IPS DF 6.9 (cell line): ENCODE results near the gene OXCT2.

Source experiments
- DNase-seq: peaks from one replicate; pipeline ENCODE4 v3.0.0-alpha.2; 2013; ENCODE audit warnings: low read depth, low spot score
- H3K27ac ChIP-seq: one replicate; pipeline ENCODE4 v1.5.1; 2013; ENCODE audit warnings: low read length, control low read depth
- H3K27me3 ChIP-seq: 2 replicates; pipeline ENCODE4 v1.6.1; 2013; ENCODE audit warnings: mild to moderate bottlenecking, low read length; ENCODE audit not compliant: control insufficient read depth, insufficient read depth
- H3K36me3 ChIP-seq: 2 replicates; pipeline ENCODE4 v1.6.1; 2013; ENCODE audit warnings: low read length; ENCODE audit not compliant: control insufficient read depth, insufficient read depth
- H3K4me1 ChIP-seq: 2 replicates; pipeline ENCODE4 v1.6.1; 2013; ENCODE audit warnings: low read length; ENCODE audit not compliant: control insufficient read depth, insufficient read depth
- H3K4me3 ChIP-seq: 2 replicates; pipeline ENCODE4 v1.5.1; 2013; ENCODE audit warnings: mild to moderate bottlenecking, low read length
- H3K9me3 ChIP-seq: 2 replicates; pipeline ENCODE4 v1.6.1; 2013; ENCODE audit warnings: low read length, inconsistent platforms; ENCODE audit not compliant: control insufficient read depth, insufficient read depth
- WGBS: extraction: QIAGEN DNeasy Blood & Tissue Kit; methylation state at CpG from one replicate; pipeline ENCODE4 v1.1.7; 2013; ENCODE audit warnings: mixed read lengths, missing lambda C conversion rate; ENCODE audit not compliant: insufficient read length, insufficient coverage; 5-methylcytosine and 5-hydroxymethylcytosine counted together

OXCT2 gene

GRCh38 chr1:39733161-39733560, 38.0 kb downstream of the OXCT2 start:
- no peaks in the 10 kb centered on the region for H3K9me3 ChIP-seq
- no peaks in the 10 kb centered on the region for H3K36me3 ChIP-seq
- no peak overlapping the region for H3K4me3 ChIP-seq
- H3K27me3 ChIP-seq: peaks cover 23% of the 10 kb centered on the region
- H3K27ac ChIP-seq: no peak overlapping the region
- H3K4me1 ChIP-seq: peaks cover 2% of the 10 kb centered on the region
- DNase-seq: no peak
- WGBS: no CpG with 5 or more reads among the region's 7 CpGs

DNA sequence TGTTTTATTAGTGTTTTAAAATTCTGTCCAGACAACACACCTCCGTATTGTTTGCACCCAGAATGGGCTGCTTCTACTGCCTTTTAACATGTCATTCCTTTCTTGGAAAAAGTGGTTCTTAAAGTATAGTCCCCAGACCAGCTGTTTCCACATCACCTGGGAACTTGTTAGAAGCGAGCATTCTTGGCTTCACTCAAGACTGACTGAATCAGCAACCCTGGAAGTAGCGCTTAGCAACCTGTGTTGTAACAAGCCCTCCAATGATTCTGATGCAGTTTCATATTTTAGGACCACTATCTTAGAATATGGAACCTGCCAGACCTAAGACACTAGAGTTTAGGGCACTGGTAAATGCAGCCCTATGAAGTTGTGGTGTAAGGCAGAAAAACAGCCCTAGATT, 38.4 kb downstream of the OXCT2 start:
- no CpG with 5 or more reads among the region's 3 CpGs for WGBS
- Histone ChIP-seq H3K27me3 (peaks cover 27% of the 10 kb centered on the region), H3K36me3 (no peaks in the 10 kb centered on the region)

GRCh38 chr1:39729842-39730241, 41.3 kb downstream of the OXCT2 start:
- WGBS: no CpG with 5 or more reads among the region's 4 CpGs
- peaks cover 20% of the 10 kb centered on the region for H3K27me3 ChIP-seq

More for the DNA sequence above, 38.4 kb downstream of the OXCT2 start:
- peaks cover 2% of the 10 kb centered on the region for H3K4me1 ChIP-seq
- H3K9me3 ChIP-seq: no peaks in the 10 kb centered on the region
- DNase-seq: no peak
- no peak overlapping the region for H3K4me3 ChIP-seq
- no peak overlapping the region for H3K27ac ChIP-seq

DNA sequence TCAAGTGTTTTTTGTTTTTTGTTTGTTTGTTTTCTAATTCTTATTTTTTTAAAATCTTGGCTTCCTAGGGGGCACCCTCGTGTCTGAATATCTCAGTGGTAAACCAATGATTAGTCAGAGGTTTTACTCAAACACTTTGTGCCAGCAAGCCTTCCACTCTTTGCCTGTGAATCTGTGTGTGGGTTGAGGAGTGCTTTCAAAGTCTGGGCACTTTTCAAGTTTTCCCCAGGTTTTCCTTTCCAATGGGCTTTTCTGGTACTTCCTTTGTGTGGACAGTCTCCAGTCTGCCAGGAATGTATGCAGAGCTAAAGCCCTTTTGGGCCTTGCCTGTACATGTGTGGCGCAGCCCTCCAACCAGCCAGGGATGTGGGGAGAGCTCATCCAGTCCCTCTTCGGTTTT, 42.1 kb downstream of the OXCT2 start:
- H3K4me3 ChIP-seq: no peak overlapping the region
- no CpG with 5 or more reads among the region's 3 CpGs for WGBS
- no peaks in the 10 kb centered on the region for H3K36me3 ChIP-seq
- H3K4me1 ChIP-seq: no peaks in the 10 kb centered on the region
- DNase-seq: no peak
- H3K9me3 ChIP-seq: no peaks in the 10 kb centered on the region
- peaks cover 20% of the 10 kb centered on the region for H3K27me3 ChIP-seq
- no peak overlapping the region for H3K27ac ChIP-seq

More at GRCh38 chr1:39729842-39730241, 41.3 kb downstream of the OXCT2 start:
- H3K36me3 ChIP-seq: no peaks in the 10 kb centered on the region
- H3K4me3 ChIP-seq: no peak overlapping the region
- no peak for DNase-seq
- no peaks in the 10 kb centered on the region for H3K9me3 ChIP-seq
- H3K27ac ChIP-seq: no peak overlapping the region
- H3K4me1 ChIP-seq: no peaks in the 10 kb centered on the region

GRCh38 chr1:39727932-39728317, 43.2 kb downstream of the OXCT2 start:
- Histone ChIP-seq H3K27ac (no peak overlapping the region), H3K36me3 (no peaks in the 10 kb centered on the region), H3K4me1 (no peaks in the 10 kb centered on the region), H3K4me3 (no peak overlapping the region), H3K9me3 (no peaks in the 10 kb centered on the region), H3K27me3 (peaks cover 18% of the 10 kb centered on the region)
- no peak for DNase-seq
- no CpG with 5 or more reads among the region's 14 CpGs for WGBS

GRCh38 chr1:39727221-39727931, 43.8 kb downstream of the OXCT2 start:
- Histone ChIP-seq H3K9me3 (no peaks in the 10 kb centered on the region), H3K4me3 (no peak overlapping the region), H3K4me1 (no peaks in the 10 kb centered on the region), H3K36me3 (no peaks in the 10 kb centered on the region), H3K27ac (no peak overlapping the region), H3K27me3 (peaks cover 15% of the 10 kb centered on the region)
- no CpG with 5 or more reads among the region's 10 CpGs for WGBS
- no peak for DNase-seq

GRCh38 chr1:39726600-39726999, 44.5 kb downstream of the OXCT2 start:
- no CpG with 5 or more reads among the region's 3 CpGs for WGBS
- Histone ChIP-seq H3K9me3 (no peaks in the 10 kb centered on the region), H3K4me3 (no peak overlapping the region)

DNA sequence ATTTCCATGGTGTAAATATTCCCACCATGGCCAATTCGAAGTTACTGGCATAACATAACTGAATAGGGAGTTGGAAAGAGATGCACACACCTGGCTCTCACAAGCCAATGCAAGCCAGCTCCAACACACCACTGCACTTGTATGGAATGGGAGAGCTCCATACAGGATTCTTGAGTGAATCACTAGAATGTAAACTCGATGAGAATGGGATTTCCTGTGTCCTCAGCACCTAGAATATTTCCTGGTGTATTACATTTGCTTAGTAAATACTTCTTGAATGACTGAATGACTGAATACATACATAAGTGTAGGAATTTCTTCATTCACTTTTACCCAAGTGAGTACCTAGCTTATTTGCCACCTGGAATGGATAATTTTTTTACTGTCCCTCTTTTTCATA, 48.7 kb downstream of the OXCT2 start:
- WGBS: no CpG with 5 or more reads among the region's 2 CpGs
- peaks cover 19% of the 10 kb centered on the region; the same call in 1 of the 2 replicates for H3K27me3 ChIP-seq
- H3K4me3 ChIP-seq: no peak overlapping the region
- no peak for DNase-seq
- H3K4me1 ChIP-seq: no peaks in the 10 kb centered on the region
- H3K27ac ChIP-seq: no peak overlapping the region
- H3K9me3 ChIP-seq: no peaks in the 10 kb centered on the region
- H3K36me3 ChIP-seq: no peaks in the 10 kb centered on the region

More at GRCh38 chr1:39726600-39726999, 44.5 kb downstream of the OXCT2 start:
- Histone ChIP-seq H3K27me3 (peaks cover 15% of the 10 kb centered on the region), H3K36me3 (no peaks in the 10 kb centered on the region), H3K4me1 (no peaks in the 10 kb centered on the region), H3K27ac (no peak overlapping the region)
- DNase-seq: no peak

- DNase-seq: no peak
- Histone ChIP-seq H3K36me3 (no peaks in the 10 kb centered on the region), H3K27ac (no peak overlapping the region), H3K4me1 (no peaks in the 10 kb centered on the region), H3K4me3 (no peak overlapping the region), H3K27me3 (peaks cover 26% of the 10 kb centered on the region), H3K9me3 (no peaks in the 10 kb centered on the region)
Observed at GRCh38 chr1:39721664-39722063, 49.5 kb downstream of the OXCT2 start.

- H3K27ac ChIP-seq: no peak overlapping the region
- WGBS: no CpG with 5 or more reads among the region's 7 CpGs
- H3K27me3 ChIP-seq: peaks cover 30% of the 10 kb centered on the region
- H3K4me1 ChIP-seq: no peaks in the 10 kb centered on the region
- H3K9me3 ChIP-seq: no peaks in the 10 kb centered on the region
- no peak overlapping the region for H3K4me3 ChIP-seq
- no peak for DNase-seq
- no peaks in the 10 kb centered on the region for H3K36me3 ChIP-seq
Observed at GRCh38 chr1:39720094-39720999, 50.8 kb downstream of the OXCT2 start.
